ENCODE results near the gene RPS24.

The RPS24 gene

DNA sequence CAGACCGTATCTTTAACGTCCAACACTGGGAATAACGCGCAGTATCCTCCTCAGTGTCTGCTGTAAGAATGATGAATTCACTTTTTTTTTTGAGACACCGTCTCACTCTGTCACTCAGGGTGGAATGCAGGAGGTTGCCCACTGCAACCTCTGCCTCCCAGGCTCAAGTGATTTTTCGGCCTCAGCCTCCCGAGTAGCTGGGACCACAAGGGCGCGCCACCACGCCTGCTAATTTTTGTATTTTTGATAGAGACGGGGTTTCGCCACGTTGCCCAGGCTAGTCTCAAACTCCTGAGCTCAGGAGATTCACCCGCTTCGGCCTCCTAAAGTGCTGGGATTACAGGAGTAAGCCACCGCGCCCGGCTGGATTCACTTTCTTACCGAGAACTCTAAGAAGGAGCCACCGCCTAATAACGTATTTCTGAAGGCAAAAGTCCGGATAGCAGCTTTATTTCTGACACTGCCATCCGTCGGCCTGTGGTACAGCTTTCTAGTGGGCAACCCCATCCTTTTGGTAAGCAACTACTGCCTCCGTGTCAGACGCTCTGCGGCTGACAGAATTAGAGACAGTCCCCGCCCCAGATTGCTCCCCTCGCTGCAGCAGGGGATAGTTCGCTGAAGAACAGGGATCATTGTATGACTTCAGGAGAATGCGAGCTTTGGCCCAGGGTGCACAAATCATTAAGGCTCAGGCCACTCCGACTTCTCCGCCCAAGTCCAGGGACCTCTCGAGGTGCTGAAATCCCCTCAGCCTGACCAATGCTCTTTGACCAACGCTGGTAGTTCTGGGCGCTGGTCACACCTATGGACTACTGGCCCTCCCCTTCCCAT, 5.0 kb upstream of the RPS24 start:
- DNase-seq (ENCODE audit: low spot score): no peak

DNA sequence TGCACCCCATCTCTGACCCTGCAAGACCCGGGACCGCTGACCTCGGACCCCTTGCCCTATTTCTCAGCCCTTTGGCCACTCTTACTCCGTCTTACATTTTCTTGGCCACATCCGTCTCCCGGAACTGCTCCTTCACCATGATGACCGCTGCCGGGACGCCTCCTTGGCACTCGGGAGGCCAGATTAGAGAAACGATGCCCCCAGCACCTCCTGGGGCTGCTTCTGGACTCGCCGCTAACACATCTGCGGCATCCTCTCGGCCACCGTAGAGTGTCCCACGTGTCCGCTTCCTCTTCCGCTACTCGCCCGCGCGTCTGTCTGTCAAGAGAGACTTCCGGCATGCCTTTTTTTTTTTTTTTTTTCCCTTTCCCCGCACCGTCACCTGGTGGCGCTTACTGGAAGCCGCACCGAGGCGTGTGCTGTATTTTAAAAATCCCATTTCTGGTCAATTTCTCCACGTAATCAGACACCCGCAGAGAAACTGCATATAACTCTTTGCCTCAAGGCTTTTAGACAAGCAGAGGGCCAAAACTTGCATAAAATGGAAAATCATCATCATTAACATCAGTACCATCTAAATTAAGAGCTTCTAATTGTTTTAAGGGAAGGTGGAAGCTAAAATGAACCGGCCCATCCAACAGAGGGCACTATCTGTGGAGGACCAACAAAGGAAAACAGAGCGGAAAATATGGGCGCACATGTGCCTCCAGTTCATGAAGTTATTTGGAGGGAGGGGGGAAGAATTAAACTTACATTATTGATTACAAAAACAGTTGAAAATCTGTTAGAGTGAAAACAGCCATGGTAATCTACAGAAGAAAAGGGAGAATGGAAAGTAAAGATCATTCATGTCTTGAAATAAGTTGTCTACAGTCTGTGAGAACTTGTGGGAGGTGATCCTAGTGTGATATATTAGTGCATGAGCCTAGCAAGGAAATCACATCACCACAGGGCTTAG, 4.1 kb upstream of the RPS24 start, which contains the start of gene POLR3A:
Gene POLR3A, minus strand, starts transcription at position 247 of the 958 bp plus-strand sequence. Its CDS starts 108 bp downstream, at position 139.
- peak; percentile 94 for DNase-seq (ENCODE audit: low spot score)

DNA sequence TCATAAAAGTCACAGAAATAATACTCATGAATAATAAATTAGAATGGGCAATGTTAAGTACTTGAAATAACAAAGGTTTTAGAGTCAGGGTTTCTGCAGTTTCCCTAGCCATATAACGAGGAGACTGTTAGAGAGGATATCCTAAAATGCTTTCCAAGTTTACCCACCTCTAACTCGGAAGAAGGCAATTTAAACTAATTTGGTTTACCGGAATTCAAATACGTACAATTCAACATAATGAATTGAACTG, 351 bp upstream of the RPS24 start:
- DNase-seq (ENCODE audit: low spot score): no peak

GRCh38 chr10:78035025-78035424, 1.4 kb downstream of the RPS24 start:
- DNase-seq (ENCODE audit: low spot score): no peak

DNA sequence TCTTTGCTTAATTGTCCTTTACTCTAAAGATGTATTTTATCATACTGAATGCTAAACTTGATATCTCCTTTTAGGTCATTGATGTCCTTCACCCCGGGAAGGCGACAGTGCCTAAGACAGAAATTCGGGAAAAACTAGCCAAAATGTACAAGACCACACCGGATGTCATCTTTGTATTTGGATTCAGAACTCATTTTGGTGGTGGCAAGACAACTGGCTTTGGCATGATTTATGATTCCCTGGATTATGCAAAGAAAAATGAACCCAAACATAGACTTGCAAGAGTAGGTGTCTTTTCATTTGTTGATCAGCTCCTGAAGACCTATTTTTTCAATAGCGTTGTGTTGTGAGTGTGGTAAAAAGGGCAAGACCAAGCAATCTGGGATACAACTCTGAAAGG, 1.8 kb downstream of the RPS24 start:
- DNase-seq (ENCODE audit: low spot score): no peak

DNA sequence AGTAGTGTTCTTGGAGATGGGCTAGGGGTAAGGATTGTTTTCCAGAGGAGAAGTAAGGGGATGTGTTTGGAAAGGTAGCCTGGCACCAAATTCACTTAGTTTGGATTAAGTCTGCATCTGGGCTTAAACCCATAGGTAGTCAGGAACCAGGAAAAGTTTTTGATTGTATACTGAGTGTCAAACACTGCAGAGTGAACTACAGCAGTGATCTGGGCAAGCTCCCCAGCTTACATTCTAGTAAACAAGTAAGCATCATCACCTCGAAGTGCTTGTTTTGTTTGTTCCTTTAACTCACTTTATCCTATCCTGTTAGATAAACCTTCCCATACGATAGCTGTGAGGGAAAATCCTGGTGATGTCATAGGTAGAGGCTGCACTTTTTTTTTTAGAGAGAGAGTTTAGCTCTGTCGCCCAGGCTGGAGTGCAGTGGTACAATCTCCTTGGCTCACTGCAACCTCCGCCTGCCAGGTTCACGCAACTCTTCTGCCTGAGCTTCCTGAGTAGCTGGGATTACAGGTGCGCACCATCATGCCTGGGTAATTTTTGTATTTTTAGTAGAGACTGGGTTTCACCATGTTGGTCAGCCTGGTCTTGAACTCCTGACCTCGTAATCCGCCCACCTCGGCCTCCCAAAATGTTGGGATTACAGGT, 2.4 kb downstream of the RPS24 start:
- no peak for DNase-seq (ENCODE audit: low spot score)

DNA sequence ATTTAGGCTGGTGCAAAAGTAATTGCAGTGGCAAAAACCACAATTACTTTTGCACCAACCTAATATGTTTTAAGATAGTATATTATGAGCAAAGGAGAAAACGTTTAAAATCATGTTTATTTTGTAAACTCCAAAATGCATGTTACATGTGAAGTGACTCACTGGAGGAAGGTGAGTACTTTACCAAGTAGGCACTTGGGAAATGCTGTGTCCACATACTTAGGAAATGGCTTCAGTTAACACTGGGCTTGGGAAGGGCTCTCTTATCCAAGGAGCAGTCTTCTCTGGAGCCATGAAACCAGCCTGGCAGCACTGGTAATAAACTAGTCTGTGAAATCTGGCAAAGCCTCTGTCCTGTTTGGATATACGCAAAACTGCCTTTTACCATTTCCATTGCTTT, 4.4 kb downstream of the RPS24 start:
- no peak for DNase-seq (ENCODE audit: low spot score)

GRCh38 chr10:78038791-78039547, 5.3 kb downstream of the RPS24 start:
- DNase-seq (ENCODE audit: low spot score): no peak

DNA sequence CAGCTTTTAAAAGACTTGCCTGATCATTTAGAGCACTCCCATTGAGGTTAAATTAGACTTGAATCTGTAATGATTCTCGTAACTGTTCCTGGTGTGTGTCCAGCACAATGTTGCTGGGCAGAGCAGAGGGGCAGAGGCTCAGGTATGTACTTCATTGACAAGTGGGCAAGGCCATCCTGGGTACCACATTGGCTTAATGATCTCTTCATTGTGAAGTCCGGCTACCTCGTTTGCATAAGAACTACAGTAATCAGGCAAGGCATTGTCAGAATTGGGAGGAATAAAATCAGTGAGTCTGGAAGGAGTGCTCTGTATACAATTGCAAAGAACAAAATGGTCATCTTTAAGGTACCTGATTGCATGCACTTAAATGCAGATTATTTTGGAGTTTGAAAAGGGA, 6.1 kb downstream of the RPS24 start:
- DNase-seq (ENCODE audit: low spot score): no peak

- DNase-seq (ENCODE audit: low spot score): no peak
Observed at GRCh38 chr10:78041170-78042057, 7.8 kb downstream of the RPS24 start.

DNA sequence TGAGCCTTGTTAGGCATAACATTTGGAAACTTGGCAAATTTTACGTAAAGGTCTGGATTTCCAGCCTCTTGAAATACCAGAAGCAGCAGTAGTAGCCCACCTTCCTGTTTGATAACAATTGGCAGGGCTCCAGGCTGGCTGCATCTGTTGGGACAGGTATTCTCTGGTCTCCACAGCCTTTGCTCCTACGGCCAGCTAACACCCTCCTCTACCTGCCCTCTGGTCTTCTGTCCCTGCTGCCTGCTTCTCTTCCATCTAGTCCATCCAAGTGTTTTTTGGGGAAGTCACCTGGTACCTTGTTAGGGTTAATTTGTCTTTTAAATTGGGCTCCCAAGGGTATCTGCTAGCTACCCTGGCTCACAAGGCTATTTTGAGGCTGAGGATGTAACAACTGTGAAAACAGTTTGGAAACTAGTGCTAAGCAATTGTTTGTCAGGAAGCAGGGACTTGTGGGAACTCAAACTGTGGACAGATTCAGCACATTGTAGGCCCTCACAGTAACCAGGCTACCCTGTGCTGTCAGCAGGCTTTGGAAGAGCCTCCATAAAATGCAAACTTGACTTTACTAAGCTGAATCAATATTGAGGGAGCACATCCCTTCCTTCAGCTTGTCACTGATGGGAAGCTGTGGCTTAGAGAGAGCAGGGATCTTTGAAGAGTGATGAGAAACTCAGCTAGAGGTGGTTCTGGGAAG, 8.5 kb downstream of the RPS24 start:
- DNase-seq (ENCODE audit: low spot score): no peak

DNA sequence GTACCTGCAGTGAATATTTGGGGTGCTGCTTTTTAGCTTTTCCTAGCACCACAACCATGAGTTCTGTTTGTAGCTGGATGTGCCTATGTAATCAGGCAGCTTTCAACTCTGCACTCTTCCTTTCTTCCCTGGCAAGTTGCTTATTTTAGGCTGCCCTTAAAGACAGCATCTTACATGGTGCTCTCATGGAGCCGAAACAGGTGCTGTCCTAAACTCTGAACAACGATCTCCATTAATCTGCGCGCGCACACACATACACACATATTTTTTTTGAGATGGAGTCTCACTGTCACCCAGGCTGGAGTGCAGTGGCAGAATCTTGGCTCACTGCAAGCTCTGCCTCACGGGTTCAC, 9.1 kb downstream of the RPS24 start:
- DNase-seq (ENCODE audit: low spot score): no peak

DNA sequence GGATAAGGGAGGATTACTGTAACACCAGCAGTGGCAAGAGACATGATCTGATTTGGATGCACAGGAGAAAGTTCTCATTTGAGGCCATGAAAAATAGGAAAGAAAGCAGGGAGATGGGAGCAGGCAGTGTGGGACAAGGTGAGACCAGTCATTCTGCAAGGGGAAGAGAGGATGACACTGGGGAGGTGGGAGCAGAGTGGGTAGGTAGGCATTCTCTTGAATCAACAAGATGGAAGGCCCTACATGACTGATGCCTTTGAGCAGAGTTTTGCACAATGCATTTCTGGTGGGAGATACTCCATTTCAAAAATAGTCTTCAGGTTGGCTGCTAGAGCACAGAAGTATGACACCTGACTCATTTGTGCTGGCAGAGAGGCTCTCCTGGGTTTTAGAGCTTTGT, 10.5 kb downstream of the RPS24 start:
- DNase-seq (ENCODE audit: low spot score): no peak

DNA sequence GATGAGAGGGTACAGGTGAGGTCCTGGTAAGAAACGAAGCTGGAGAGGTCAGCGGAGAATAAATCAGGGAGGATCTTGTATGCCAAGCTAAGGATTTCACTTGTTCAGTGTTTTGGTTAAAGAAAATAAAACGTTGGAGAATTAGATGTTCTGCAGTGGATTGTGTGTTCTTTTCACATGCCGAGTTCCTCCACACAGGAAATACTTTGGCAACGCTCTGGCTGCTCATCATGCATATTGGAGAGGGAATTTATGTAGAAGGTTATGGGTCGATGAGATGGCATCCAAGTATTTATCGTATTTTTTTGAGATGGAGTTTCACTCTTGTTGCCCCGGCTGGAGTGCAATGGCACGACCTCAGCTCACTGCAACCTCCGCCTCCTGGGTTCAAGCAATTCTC, 11.0 kb downstream of the RPS24 start:
- no peak for DNase-seq (ENCODE audit: low spot score)

DNA sequence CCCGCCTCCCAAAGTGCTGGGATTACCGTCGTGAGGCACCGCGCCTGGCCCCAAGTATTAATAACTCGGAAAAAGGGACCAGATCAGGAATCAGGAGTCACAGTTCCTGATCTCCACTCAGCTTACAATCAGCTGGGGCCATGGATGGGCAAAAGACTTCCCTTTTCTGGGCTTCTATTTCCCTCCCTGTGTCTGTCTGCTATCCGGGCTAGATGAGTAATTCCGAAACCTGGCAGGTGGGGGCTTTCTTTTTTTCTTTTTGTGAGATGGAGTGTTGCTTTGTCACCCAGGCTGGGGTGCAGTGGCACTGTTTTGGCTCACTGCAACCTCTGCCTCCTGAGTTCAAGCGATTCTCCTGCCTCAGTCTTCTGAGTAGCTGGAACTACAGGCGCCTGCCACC, 11.6 kb downstream of the RPS24 start:
- DNase-seq (ENCODE audit: low spot score): no peak

- DNase-seq (ENCODE audit: low spot score): no peak
Observed at GRCh38 chr10:78045856-78046255, 12.2 kb downstream of the RPS24 start.

- no peak for DNase-seq (ENCODE audit: low spot score)
Observed at GRCh38 chr10:78046711-78047269, 13.1 kb downstream of the RPS24 start.

GRCh38 chr10:78047314-78047891, 13.7 kb downstream of the RPS24 start:
- peak; percentile 72 for DNase-seq (ENCODE audit: low spot score)

GRCh38 chr10:78049851-78050250, 16.2 kb downstream of the RPS24 start:
- DNase-seq (ENCODE audit: low spot score): no peak

All from CD4-positive, alpha-beta T cell treated with Interleukin-6 at 100 ng/mL for 8 hours (primary cell).